VCaP (cell line): Measurements from ENCODE around the gene STN1.
A peak's percentile ranks its signal among the peaks of the same experiment; 100 is the strongest.

ENCODE experiments used
- H3K27ac ChIP-seq: fragments of 450-650 bp; 2 replicates; pipeline ENCODE4 v1.5.1; 2017
- TF ChIP-seq, protein P1 (sequence below): fragments of 450-650 bp; conservative IDR thresholded peaks from 2 replicates; pipeline ENCODE4 v1.5.1; 2017; ENCODE audit warnings: mild to moderate bottlenecking, moderate library complexity

STN1 gene

DNA sequence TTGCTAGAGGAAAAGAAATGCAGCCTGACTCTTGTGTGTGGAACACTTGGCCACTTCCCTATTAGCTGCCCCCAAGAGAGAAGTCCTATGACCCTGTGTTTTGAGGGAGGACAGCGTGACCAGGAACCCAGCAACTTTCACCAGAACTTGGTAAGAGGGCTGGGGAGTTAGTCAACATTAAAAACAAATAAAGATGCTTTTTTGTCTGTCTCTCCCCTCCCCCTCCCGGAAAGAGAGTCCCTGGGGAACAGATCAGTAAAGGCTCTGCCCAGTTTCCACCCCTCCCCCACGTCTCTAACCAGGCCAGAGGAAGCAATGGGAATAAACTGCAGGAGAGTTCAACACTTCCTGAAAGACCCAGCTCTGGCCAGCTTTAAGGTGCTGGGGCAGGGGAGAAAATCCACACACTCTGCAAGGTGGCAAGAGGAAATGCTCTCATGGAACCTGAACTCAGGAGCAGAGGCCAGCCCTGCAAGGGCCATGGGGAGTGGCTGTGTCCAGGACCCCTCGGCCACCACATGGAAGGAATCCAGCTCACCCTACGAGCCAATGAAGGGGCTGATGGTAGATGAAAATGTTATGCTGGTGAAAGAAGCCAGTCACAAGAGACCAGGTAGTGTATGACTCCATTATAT lies 84.1 kb downstream of the STN1 start:
- TF ChIP-seq, protein P1, sequence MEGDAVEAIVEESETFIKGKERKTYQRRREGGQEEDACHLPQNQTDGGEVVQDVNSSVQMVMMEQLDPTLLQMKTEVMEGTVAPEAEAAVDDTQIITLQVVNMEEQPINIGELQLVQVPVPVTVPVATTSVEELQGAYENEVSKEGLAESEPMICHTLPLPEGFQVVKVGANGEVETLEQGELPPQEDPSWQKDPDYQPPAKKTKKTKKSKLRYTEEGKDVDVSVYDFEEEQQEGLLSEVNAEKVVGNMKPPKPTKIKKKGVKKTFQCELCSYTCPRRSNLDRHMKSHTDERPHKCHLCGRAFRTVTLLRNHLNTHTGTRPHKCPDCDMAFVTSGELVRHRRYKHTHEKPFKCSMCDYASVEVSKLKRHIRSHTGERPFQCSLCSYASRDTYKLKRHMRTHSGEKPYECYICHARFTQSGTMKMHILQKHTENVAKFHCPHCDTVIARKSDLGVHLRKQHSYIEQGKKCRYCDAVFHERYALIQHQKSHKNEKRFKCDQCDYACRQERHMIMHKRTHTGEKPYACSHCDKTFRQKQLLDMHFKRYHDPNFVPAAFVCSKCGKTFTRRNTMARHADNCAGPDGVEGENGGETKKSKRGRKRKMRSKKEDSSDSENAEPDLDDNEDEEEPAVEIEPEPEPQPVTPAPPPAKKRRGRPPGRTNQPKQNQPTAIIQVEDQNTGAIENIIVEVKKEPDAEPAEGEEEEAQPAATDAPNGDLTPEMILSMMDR, result no peak
- peak overlapping the region; percentile 81 for H3K27ac ChIP-seq

DNA sequence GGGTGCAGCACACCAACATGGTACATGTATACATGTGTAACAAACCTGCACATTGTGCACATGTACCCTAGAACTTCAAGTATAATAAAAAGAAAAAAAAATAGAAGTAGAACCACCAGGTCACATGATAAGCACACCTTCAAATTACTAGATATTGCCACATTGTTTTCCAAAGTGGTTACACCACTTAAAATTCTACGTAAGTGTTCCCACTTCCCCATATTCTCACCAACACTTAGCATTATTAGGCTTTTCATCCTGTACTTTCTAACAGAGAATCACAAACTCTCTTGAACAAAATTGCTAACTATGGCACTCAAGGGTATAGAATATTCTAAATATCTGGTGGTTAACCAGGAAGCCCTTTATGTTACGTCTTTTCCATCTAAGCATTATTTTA lies 85.2 kb downstream of the STN1 start:
- TF ChIP-seq, protein P1, result no peak

More for the DNA sequence above, 85.2 kb downstream of the STN1 start:
- H3K27ac ChIP-seq, result no peak overlapping the region; the same call in 1 of the 2 replicates
